Measurements from ENCODE around the gene TIMM22. TPM values are rescaled to one million over a fixed set of nuclear protein-coding genes. Genes with fewer than 3 reads are reported as not detected.

TIMM22 gene
- total RNA-seq, 1 donor = 20.3 TPM

- no peak for DNase-seq (ENCODE audit: low read depth)
- TF ChIP-seq, protein P1, sequence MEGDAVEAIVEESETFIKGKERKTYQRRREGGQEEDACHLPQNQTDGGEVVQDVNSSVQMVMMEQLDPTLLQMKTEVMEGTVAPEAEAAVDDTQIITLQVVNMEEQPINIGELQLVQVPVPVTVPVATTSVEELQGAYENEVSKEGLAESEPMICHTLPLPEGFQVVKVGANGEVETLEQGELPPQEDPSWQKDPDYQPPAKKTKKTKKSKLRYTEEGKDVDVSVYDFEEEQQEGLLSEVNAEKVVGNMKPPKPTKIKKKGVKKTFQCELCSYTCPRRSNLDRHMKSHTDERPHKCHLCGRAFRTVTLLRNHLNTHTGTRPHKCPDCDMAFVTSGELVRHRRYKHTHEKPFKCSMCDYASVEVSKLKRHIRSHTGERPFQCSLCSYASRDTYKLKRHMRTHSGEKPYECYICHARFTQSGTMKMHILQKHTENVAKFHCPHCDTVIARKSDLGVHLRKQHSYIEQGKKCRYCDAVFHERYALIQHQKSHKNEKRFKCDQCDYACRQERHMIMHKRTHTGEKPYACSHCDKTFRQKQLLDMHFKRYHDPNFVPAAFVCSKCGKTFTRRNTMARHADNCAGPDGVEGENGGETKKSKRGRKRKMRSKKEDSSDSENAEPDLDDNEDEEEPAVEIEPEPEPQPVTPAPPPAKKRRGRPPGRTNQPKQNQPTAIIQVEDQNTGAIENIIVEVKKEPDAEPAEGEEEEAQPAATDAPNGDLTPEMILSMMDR (IDR thresholded peaks at IDR 0.05; ENCODE audit: insufficient read depth, low read depth, low read length) = no peak
- H3K4me3 ChIP-seq (ENCODE audit: low read depth, low read length) = no peak overlapping the region
Observed at GRCh38 chr17:1007310-1008007, 10.5 kb downstream of the TIMM22 start.

- no peak overlapping the region for H3K4me3 ChIP-seq (ENCODE audit: low read depth, low read length)
- no peak for DNase-seq (ENCODE audit: low read depth)
- TF ChIP-seq, protein P1 (IDR thresholded peaks at IDR 0.05; ENCODE audit: insufficient read depth, low read depth, low read length) = no peak
Observed at GRCh38 chr17:1008008-1008761, 11.3 kb downstream of the TIMM22 start.

DNA sequence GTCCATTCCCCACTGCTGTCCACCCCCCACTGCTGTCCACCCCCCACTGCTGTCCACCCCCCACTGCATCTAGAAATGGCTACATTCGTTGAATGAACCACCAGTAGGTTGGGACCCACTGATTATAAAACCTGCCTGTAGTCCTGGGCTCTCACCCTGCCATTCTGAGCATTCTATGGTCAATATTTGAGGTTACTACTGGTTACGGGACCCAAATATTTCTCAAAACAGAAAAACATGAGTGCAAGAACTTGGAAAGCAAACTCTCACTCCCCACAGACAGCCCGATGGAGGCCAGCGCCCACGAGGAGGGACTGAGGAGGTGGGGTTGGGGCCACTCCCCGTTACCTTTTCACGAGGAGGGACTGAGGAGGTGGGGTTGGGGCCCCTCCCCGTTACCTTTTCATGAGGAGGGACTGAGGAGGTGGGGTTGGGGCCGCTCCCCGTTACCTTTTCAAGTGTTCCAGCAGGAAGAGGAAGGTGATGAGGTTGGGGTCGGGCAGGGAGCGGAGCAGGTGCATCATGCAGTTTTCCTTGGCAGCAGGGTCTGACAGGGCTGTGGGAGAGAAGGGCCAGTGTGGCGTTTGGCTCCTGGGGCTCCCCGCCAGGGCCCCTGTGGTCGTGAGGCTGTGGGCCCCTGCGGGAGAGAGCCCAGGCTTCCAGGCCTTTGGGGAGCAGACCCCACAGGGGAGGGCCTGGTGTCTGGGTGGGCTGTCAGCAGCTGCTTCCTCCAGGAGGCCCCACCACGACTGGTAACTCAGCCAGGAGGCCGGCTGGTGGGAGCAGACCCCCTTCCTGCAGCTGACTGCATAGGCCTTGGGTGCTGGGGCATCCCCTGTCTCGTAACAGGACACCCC, 12.5 kb downstream of the TIMM22 start:
- TF ChIP-seq, protein P1 (IDR thresholded peaks at IDR 0.05; ENCODE audit: insufficient read depth, low read depth, low read length) = no peak
- no peak overlapping the region for H3K4me3 ChIP-seq (ENCODE audit: low read depth, low read length)
- no peak for DNase-seq (ENCODE audit: low read depth)

GRCh38 chr17:1010086-1010450, 13.1 kb downstream of the TIMM22 start:
- H3K4me3 ChIP-seq (ENCODE audit: low read depth, low read length) = no peak overlapping the region
- TF ChIP-seq, protein P1 (IDR thresholded peaks at IDR 0.05; ENCODE audit: insufficient read depth, low read depth, low read length) = no peak
- DNase-seq (ENCODE audit: low read depth) = no peak

DNA sequence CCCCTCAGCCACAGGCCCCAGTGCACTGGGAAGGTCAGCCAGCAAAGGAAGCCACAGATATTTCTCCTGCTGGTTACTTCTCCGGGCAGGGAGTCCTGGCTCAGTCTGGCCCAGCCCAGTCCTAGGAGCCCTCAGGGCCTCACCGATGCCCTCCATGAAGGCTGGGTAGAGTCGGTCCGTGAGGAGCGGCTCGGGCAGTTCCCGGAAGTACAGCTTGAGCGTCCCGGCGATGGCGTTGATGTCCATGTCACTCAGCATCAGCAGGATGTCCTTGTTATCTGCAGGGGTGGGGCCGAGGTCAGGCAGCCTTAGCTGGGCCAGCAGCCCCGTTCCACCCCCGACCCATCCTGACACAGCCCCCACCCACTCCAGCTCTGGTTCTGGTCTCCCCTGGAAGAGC, 13.7 kb downstream of the TIMM22 start:
- TF ChIP-seq, protein P1 (IDR thresholded peaks at IDR 0.05; ENCODE audit: insufficient read depth, low read depth, low read length) = no peak

DNA sequence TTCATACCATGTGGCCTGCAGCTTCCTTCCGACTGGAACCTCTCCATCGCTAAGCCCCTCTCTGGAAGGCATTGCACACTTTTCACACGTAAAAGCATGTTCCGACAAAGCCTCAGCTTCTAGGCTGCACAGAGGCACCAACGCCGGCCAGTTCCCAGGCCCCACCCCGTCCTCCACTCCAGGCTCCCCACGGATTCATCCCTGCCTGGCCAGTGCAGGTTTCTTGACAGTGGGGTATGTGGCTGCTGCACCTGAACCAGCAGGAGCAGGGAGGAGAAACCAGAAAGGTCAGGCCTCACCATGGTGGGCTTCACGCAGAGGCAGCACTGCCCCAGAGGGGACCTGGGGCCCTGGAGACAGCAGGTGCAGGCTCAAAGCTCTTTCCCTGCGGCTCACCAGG, 14.2 kb downstream of the TIMM22 start:
- no peak for DNase-seq (ENCODE audit: low read depth)
- no peak overlapping the region for H3K4me3 ChIP-seq (ENCODE audit: low read depth, low read length)
- TF ChIP-seq, protein P1 (IDR thresholded peaks at IDR 0.05; ENCODE audit: insufficient read depth, low read depth, low read length) = no peak

More for the DNA sequence above, 13.7 kb downstream of the TIMM22 start:
- H3K4me3 ChIP-seq (ENCODE audit: low read depth, low read length) = no peak overlapping the region
- DNase-seq (ENCODE audit: low read depth) = no peak
